WERI-Rb-1 (cell line): ENCODE results near the gene CHORDC1.

Source experiments
- DNase-seq: peaks from one replicate; pipeline ENCODE4 v3.0.0-alpha.2; 2020
- H3K27ac ChIP-seq: fragments of 250-450 bp; sonication (Bioruptor Pico); 2 replicates; pipeline ENCODE4 v1.5.1; 2020; ENCODE audit warnings: mild to moderate bottlenecking, moderate library complexity
- H3K27me3 ChIP-seq: fragments of 250-450 bp; sonication (Bioruptor Pico); 2 replicates; pipeline ENCODE4 v1.5.1; 2021; ENCODE audit warnings: mild to moderate bottlenecking, low read depth, moderate library complexity; ENCODE audit not compliant: insufficient read depth, severe bottlenecking
- H3K36me3 ChIP-seq: fragments of 250-450 bp; sonication (Bioruptor Pico); 2 replicates; pipeline ENCODE4 v1.5.1; 2020; ENCODE audit warnings: mild to moderate bottlenecking, moderate library complexity
- H3K4me3 ChIP-seq: 2 replicates; pipeline ENCODE4 v1.5.1; 2011; ENCODE audit warnings: low read depth, mild to moderate bottlenecking, control low read depth, low read length
- H3K9me3 ChIP-seq: fragments of 250-450 bp; sonication (Bioruptor Pico); 2 replicates; pipeline ENCODE4 v1.5.1; 2021; ENCODE audit warnings: mild to moderate bottlenecking, moderate library complexity; ENCODE audit not compliant: severe bottlenecking
- TF ChIP-seq, protein P1 (sequence below): IDR thresholded peaks from 2 replicates; pipeline ENCODE4 v1.5.1; 2011; ENCODE audit warnings: low read depth, mild to moderate bottlenecking, control low read depth, inconsistent platforms, low read length

Gene CHORDC1

DNA sequence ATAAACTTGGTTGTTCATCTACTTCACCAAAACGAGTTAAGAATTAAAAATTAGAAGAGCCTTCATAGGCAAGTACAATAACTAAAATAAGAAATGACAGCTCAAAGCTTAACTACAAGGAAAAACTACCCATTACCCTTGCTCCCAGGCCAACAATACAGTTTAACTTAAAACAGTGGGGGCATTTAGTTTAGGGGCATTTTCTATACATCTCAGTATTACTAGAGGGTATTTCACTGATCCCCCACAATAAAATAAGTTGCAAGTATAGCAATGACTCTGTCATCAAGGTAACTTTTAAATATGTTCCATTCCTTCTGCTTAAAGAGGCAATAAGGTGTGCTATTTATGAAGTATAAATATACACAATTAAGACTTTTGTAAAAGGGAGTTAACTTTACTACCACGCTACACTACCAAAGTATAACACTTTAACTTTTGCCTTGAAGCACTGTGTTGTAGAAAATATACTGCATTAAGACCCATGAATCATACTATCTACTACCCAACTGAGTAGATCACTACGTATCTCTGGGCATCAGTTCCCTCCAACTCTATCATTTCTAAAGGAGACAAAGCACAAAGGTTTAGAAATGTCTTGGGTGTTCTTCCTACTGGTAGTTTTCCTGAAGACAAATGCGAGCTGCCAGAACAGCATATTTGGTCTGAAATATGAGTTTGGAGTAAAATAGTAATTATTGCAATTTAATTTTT, 29.8 kb downstream of the CHORDC1 start:
- TF ChIP-seq, protein P1, sequence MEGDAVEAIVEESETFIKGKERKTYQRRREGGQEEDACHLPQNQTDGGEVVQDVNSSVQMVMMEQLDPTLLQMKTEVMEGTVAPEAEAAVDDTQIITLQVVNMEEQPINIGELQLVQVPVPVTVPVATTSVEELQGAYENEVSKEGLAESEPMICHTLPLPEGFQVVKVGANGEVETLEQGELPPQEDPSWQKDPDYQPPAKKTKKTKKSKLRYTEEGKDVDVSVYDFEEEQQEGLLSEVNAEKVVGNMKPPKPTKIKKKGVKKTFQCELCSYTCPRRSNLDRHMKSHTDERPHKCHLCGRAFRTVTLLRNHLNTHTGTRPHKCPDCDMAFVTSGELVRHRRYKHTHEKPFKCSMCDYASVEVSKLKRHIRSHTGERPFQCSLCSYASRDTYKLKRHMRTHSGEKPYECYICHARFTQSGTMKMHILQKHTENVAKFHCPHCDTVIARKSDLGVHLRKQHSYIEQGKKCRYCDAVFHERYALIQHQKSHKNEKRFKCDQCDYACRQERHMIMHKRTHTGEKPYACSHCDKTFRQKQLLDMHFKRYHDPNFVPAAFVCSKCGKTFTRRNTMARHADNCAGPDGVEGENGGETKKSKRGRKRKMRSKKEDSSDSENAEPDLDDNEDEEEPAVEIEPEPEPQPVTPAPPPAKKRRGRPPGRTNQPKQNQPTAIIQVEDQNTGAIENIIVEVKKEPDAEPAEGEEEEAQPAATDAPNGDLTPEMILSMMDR = no peak
- H3K36me3 ChIP-seq = no peaks in the 10 kb centered on the region
- H3K9me3 ChIP-seq = no peaks in the 10 kb centered on the region
- DNase-seq = no peak
- H3K27me3 ChIP-seq = no peaks in the 10 kb centered on the region
- no peak overlapping the region for H3K4me3 ChIP-seq
- H3K27ac ChIP-seq = no peak overlapping the region

DNA sequence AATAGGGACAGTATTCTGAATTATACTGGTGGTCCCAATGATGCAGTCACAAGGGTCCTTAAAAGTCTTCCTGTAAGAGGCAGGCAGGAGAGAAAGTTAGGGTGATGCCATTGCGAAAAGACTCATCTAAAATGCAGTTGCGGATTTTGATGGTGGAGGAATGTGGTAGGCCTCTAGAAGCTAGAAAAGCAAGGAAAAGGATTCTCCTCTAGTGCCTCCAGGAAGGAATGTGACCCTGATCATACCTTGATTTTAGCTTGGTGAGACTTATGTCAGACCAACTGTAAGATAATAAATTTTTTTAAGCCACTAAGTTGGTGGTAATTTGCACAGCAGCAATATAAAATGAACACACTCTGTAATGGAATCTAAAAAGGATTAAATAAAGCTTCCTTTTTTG, 33.8 kb downstream of the CHORDC1 start:
- H3K27ac ChIP-seq = no peak overlapping the region
- H3K4me3 ChIP-seq = no peak overlapping the region
- no peak for DNase-seq
- H3K9me3 ChIP-seq = no peaks in the 10 kb centered on the region
- no peaks in the 10 kb centered on the region for H3K27me3 ChIP-seq
- no peaks in the 10 kb centered on the region for H3K36me3 ChIP-seq
- TF ChIP-seq, protein P1 = no peak

DNA sequence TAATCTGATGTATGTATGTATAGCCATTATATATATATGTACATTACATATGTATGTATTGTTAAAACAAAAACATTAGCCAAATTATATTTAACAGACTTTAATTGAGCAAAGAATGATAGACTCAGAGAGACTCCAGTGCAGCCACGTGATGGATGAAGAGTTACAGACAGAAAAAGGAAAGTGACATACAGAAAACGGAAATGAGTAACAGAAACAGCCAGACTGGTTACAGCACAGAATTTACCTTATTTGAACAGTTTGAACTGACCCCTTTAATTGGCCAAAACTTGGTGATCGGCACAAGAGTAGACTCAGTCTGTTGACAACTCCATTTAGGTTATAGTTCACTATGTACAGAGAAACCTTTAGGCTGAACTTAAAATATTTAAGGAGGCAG, 35.0 kb downstream of the CHORDC1 start:
- no peaks in the 10 kb centered on the region for H3K27me3 ChIP-seq
- H3K4me3 ChIP-seq = no peak overlapping the region
- H3K27ac ChIP-seq = no peak overlapping the region
- no peaks in the 10 kb centered on the region for H3K36me3 ChIP-seq
- TF ChIP-seq, protein P1 = no peak
- no peak for DNase-seq
- no peaks in the 10 kb centered on the region for H3K9me3 ChIP-seq

DNA sequence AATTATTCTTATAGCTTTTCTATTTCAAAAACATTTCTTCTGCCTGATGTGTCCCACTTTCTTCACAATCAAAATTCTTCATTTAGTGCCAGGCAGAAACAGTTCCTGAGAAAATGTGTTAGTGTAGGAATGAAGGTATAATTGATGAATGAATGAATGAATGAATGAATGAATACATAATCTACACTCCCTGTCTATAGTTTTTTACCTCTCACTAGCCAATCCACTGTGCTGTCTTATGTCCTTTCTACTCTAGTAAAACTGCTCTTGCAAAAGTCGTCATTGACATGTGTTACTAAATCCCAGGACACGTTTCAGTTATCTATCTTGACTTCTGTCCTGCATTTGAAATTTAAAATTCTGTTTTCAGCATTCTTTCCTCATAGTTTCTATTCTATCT, 42.9 kb downstream of the CHORDC1 start:
- Histone ChIP-seq H3K4me3 (no peak overlapping the region), H3K36me3 (no peaks in the 10 kb centered on the region), H3K27ac (no peak overlapping the region), H3K9me3 (no peaks in the 10 kb centered on the region), H3K27me3 (no peaks in the 10 kb centered on the region)
- TF ChIP-seq, protein P1 = no peak
- DNase-seq = no peak

DNA sequence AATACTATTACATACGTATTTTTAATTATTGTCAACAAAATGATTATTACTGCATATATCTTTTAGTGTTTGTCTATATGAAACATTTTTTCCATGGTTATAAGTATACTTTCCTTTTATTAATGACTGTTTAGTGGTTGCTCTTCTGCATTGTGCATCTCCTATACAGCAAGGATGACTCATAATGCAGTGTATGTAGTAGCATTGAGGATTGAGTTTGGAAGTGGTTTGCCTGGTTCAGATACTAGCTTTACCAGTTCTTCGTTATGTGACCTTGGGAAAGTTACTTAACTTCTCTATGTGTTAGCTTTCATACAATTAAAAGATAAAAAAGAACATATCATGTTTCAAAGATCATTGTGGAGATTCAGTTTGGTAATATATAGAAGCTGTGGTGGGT, 44.1 kb downstream of the CHORDC1 start:
- Histone ChIP-seq H3K9me3 (no peaks in the 10 kb centered on the region), H3K4me3 (no peak overlapping the region), H3K36me3 (no peaks in the 10 kb centered on the region), H3K27me3 (no peaks in the 10 kb centered on the region), H3K27ac (no peak overlapping the region)
- TF ChIP-seq, protein P1 = no peak
- DNase-seq = no peak

DNA sequence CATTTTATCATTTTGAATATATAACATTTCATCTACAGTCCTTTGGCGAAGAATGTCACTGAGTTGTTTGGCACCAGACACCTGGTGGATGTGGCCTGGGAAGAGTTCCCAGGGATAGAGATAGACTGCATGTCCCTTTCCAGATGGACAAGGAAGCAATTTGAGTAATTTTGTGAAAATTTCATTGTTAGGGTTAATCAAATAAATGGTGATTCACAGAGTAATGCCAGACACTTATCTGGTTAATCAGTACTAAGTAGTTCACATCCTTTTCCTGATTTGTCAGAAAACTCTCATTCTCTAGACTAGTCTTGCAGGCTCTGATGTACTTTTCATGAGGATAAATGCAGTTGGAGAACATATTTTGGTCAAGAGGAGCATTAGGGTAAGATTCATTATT, 46.8 kb downstream of the CHORDC1 start:
- H3K4me3 ChIP-seq = no peak overlapping the region
- H3K27me3 ChIP-seq = no peaks in the 10 kb centered on the region
- no peaks in the 10 kb centered on the region for H3K9me3 ChIP-seq
- TF ChIP-seq, protein P1 = no peak
- H3K36me3 ChIP-seq = no peaks in the 10 kb centered on the region
- no peak for DNase-seq
- no peak overlapping the region for H3K27ac ChIP-seq
